ENCODE data around the gene CRYBG1.

The CRYBG1 gene

DNA sequence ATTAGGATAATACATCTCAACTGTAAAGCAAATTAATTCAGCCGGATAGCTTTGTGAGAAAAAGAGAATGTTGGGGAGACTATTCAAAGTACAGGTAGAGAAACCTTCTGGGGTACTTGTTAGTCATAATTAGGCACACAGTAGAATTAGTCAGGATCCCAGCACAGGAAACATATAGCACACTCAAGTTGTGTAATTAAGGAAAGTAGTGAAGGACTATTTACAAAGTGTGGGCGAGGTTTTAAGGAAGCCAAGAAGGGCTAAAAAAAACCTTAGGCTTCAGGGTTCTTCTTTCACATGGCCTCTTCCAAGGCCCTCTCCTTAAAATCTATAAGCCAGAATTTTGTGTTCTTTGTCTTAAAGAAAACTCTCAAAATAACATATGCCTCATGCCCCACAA is 142.0 kb downstream of the CRYBG1 start:
- no peak overlapping the region for H3K4me3 ChIP-seq (ENCODE audit: low read depth, low read length)
- no peak for DNase-seq (ENCODE audit: low read depth)
- TF ChIP-seq, protein P1, sequence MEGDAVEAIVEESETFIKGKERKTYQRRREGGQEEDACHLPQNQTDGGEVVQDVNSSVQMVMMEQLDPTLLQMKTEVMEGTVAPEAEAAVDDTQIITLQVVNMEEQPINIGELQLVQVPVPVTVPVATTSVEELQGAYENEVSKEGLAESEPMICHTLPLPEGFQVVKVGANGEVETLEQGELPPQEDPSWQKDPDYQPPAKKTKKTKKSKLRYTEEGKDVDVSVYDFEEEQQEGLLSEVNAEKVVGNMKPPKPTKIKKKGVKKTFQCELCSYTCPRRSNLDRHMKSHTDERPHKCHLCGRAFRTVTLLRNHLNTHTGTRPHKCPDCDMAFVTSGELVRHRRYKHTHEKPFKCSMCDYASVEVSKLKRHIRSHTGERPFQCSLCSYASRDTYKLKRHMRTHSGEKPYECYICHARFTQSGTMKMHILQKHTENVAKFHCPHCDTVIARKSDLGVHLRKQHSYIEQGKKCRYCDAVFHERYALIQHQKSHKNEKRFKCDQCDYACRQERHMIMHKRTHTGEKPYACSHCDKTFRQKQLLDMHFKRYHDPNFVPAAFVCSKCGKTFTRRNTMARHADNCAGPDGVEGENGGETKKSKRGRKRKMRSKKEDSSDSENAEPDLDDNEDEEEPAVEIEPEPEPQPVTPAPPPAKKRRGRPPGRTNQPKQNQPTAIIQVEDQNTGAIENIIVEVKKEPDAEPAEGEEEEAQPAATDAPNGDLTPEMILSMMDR (conservative IDR thresholded peaks at IDR 0.05; ENCODE audit: low read depth, low read length) = no peak

DNA sequence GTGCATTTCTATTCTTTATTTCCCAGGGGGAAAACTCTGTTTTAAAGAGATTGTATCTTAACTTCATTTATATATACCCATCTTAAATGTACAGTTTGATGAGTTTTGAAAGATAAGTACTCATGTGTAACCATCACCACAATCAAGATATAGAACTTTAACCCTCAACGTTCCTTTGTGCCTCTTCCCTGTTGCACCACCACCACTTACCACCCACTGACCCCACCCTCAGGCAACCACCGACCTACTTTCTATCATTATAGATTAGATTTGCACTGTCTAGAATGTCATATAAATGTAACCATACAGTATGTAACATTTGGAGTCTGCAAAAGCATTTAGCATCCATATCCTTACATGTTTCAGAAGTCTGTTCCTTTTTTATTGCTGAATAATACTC is 147.8 kb downstream of the CRYBG1 start:
- H3K4me3 ChIP-seq (ENCODE audit: low read depth, low read length) = no peak overlapping the region
- DNase-seq (ENCODE audit: low read depth) = no peak
- TF ChIP-seq, protein P1 (conservative IDR thresholded peaks at IDR 0.05; ENCODE audit: low read depth, low read length) = no peak

DNA sequence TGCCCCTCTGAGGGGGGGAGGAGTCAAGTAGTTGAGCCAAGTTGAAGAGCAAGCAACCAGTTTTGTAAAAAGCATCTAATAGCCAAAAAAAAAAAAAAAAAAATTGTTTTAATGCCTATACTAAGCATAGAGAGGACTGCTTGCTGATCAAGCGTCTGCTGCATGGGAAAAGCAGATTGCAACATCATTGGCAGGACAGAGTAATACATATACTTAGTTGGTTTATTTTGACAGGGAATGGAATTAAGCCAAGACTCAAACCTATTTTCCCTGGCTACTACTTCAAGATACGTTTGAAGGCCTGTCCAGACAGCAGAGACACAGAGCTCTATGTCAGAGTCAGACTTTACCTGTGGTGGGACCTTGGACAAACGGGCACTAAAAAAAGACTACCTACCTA is 148.3 kb downstream of the CRYBG1 start:
- H3K4me3 ChIP-seq (ENCODE audit: low read depth, low read length) = no peak overlapping the region
- TF ChIP-seq, protein P1 (conservative IDR thresholded peaks at IDR 0.05; ENCODE audit: low read depth, low read length) = no peak
- peak; percentile 78 for DNase-seq (ENCODE audit: low read depth)

DNA sequence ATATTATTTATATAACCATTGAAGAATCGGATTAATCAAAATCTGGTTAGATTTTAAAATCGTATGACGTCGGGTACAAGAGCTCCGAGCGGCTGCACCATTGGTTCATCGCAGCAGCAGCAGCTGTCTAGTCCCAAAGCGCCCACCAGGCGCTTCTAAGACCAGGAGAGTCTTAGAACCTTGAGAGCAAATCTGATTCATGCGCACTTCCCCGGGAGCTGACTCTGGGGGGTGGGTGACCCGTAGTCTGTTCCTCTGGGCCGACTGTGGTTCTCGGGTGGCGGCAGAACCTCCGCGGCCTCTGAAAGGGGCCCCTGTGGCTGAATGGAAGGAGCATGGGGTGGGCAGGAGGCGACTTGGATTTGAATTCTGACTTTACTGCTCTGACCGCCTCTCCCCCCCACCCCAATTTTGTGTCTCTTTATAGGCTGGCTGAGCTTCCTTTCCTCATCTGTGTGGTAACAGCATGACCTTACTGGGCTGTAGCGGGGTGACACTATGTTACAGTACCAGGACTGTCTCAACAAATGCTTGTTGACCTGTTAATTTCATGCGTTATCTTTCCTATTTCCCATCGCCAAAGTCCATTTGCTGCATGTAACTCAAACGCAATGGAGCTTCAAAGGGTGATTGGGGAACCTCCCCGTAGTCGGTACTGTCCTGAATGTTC is 149.0 kb downstream of the CRYBG1 start:
- DNase-seq (ENCODE audit: low read depth) = peak; percentile 67
- H3K4me3 ChIP-seq (ENCODE audit: low read depth, low read length) = peak overlapping the region; percentile 59
- TF ChIP-seq, protein P1 (conservative IDR thresholded peaks at IDR 0.05; ENCODE audit: low read depth, low read length) = peak; percentile 57

- H3K4me3 ChIP-seq (ENCODE audit: low read depth, low read length) = peak overlapping the region; percentile 59
- TF ChIP-seq, protein P1 (conservative IDR thresholded peaks at IDR 0.05; ENCODE audit: low read depth, low read length) = peak; percentile 20
- peak; percentile 54 for DNase-seq (ENCODE audit: low read depth)
Observed at GRCh38 chr6:106510090-106510970, 149.8 kb downstream of the CRYBG1 start.

GRCh38 chr6:106511288-106512047 is 151.0 kb downstream of the CRYBG1 start:
- peak overlapping the region; percentile 77 for H3K4me3 ChIP-seq (ENCODE audit: low read depth, low read length)
- TF ChIP-seq, protein P1 (conservative IDR thresholded peaks at IDR 0.05; ENCODE audit: low read depth, low read length) = no peak
- DNase-seq (ENCODE audit: low read depth) = no peak
